ENCODE data around the gene CARHSP1. TPM values are rescaled to one million over a fixed set of nuclear protein-coding genes. Genes with fewer than 3 reads are reported as not detected.

CARHSP1 gene
- total RNA-seq, 2 donors from 2014 or later = 71.4 to 73.1 TPM

GRCh38 chr16:8903004-8903403 is 34.2 kb upstream of the CARHSP1 start:
- peaks cover 7 to 43% of the 10 kb centered on the region in 2 donors for H3K36me3 Mint-ChIP-seq (ENCODE audit: insufficient read depth in 2 of 2)
- no peak overlapping the region for H3K27ac Mint-ChIP-seq
- no peaks in the 10 kb centered on the region for H3K27me3 Mint-ChIP-seq (ENCODE audit: low read depth)
- H3K4me3 Mint-ChIP-seq = no peak overlapping the region
- no peak for DNase-seq
- peaks cover 5% of the 10 kb centered on the region for H3K4me1 Mint-ChIP-seq (ENCODE audit: low read depth)
- no peaks in the 10 kb centered on the region for H3K9me3 Mint-ChIP-seq
- ATAC-seq (replicated peaks in 1 of 2) = no peak

- no peaks in the 10 kb centered on the region for H3K27me3 Mint-ChIP-seq (ENCODE audit: low read depth)
- H3K27ac Mint-ChIP-seq = no peak overlapping the region
- ATAC-seq (replicated peaks in 1 of 2) (no peak), DNase-seq (no peak)
- H3K9me3 Mint-ChIP-seq = no peaks in the 10 kb centered on the region
- H3K36me3 Mint-ChIP-seq (ENCODE audit: insufficient read depth in 2 of 2) = peaks cover 7 to 44% of the 10 kb centered on the region in 2 donors
- no peak overlapping the region for H3K4me3 Mint-ChIP-seq
- no peaks in the 10 kb centered on the region for H3K4me1 Mint-ChIP-seq (ENCODE audit: low read depth)
Measured at GRCh38 chr16:8901320-8901861, 32.6 kb upstream of the CARHSP1 start.

GRCh38 chr16:8900343-8900742 is 31.5 kb upstream of the CARHSP1 start:
- peak overlapping the region; percentile 72 for H3K27ac Mint-ChIP-seq
- no peaks in the 10 kb centered on the region for H3K27me3 Mint-ChIP-seq (ENCODE audit: low read depth)
- H3K4me1 Mint-ChIP-seq (ENCODE audit: low read depth) = no peaks in the 10 kb centered on the region
- no peak overlapping the region for H3K4me3 Mint-ChIP-seq
- no peak for ATAC-seq (replicated peaks in 1 of 2)
- H3K9me3 Mint-ChIP-seq = no peaks in the 10 kb centered on the region
- no peak for DNase-seq
- H3K36me3 Mint-ChIP-seq (ENCODE audit: insufficient read depth in 2 of 2) = peaks cover 7 to 41% of the 10 kb centered on the region in 2 donors

GRCh38 chr16:8899709-8900317 is 31.0 kb upstream of the CARHSP1 start:
- ATAC-seq (replicated peaks in 1 of 2) = no peak
- H3K4me3 Mint-ChIP-seq = no peak overlapping the region
- peaks cover 4 to 39% of the 10 kb centered on the region in 2 donors for H3K36me3 Mint-ChIP-seq (ENCODE audit: insufficient read depth in 2 of 2)
- no peak for DNase-seq
- H3K4me1 Mint-ChIP-seq (ENCODE audit: low read depth) = no peaks in the 10 kb centered on the region
- no peak overlapping the region for H3K27ac Mint-ChIP-seq
- no peaks in the 10 kb centered on the region for H3K9me3 Mint-ChIP-seq
- H3K27me3 Mint-ChIP-seq (ENCODE audit: low read depth) = no peaks in the 10 kb centered on the region

GRCh38 chr16:8898660-8899318 is 30.0 kb upstream of the CARHSP1 start:
- H3K9me3 Mint-ChIP-seq = no peaks in the 10 kb centered on the region
- H3K36me3 Mint-ChIP-seq (ENCODE audit: insufficient read depth in 2 of 2) = peaks cover 5 to 42% of the 10 kb centered on the region in 2 donors
- ATAC-seq (replicated peaks in 1 of 2) = no peak

GRCh38 chr16:8894736-8895334 is 26.0 kb upstream of the CARHSP1 start:
- peaks cover 5 to 43% of the 10 kb centered on the region in 2 donors for H3K36me3 Mint-ChIP-seq (ENCODE audit: insufficient read depth in 2 of 2)
- H3K9me3 Mint-ChIP-seq = no peaks in the 10 kb centered on the region
- H3K4me3 Mint-ChIP-seq = no peak overlapping the region
- DNase-seq = no peak
- no peak for ATAC-seq (replicated peaks in 1 of 2)
- peaks cover 8% of the 10 kb centered on the region for H3K4me1 Mint-ChIP-seq (ENCODE audit: low read depth)
- H3K27ac Mint-ChIP-seq = no peak overlapping the region
- no peaks in the 10 kb centered on the region for H3K27me3 Mint-ChIP-seq (ENCODE audit: low read depth)

More at GRCh38 chr16:8898660-8899318, 30.0 kb upstream of the CARHSP1 start:
- no peaks in the 10 kb centered on the region for H3K4me1 Mint-ChIP-seq (ENCODE audit: low read depth)
- no peaks in the 10 kb centered on the region for H3K27me3 Mint-ChIP-seq (ENCODE audit: low read depth)
- H3K4me3 Mint-ChIP-seq = no peak overlapping the region
- DNase-seq = no peak
- peak overlapping the region; percentile 42 for H3K27ac Mint-ChIP-seq

- no peak overlapping the region for H3K4me3 Mint-ChIP-seq
- no peak for DNase-seq
- peaks cover 5 to 38% of the 10 kb centered on the region in 2 donors for H3K36me3 Mint-ChIP-seq (ENCODE audit: insufficient read depth in 2 of 2)
- H3K4me1 Mint-ChIP-seq (ENCODE audit: low read depth) = peaks cover 8% of the 10 kb centered on the region
- H3K9me3 Mint-ChIP-seq = no peaks in the 10 kb centered on the region
- no peak for ATAC-seq (replicated peaks in 1 of 2)
- H3K27me3 Mint-ChIP-seq (ENCODE audit: low read depth) = no peaks in the 10 kb centered on the region
- H3K27ac Mint-ChIP-seq = no peak overlapping the region
Measured at GRCh38 chr16:8893976-8894690, 25.3 kb upstream of the CARHSP1 start.

- DNase-seq = no peak
- Mint-ChIP-seq H3K36me3 (ENCODE audit: insufficient read depth in 2 of 2) (peaks cover 2 to 33% of the 10 kb centered on the region in 2 donors), H3K4me1 (ENCODE audit: low read depth) (peaks cover 8% of the 10 kb centered on the region), H3K4me3 (no peak overlapping the region), H3K27me3 (ENCODE audit: low read depth) (no peaks in the 10 kb centered on the region), H3K9me3 (no peaks in the 10 kb centered on the region), H3K27ac (no peak overlapping the region)
- ATAC-seq (replicated peaks in 1 of 2) = no peak
Measured at GRCh38 chr16:8893426-8893825, 24.6 kb upstream of the CARHSP1 start.

GRCh38 chr16:8892101-8892575 is 23.3 kb upstream of the CARHSP1 start:
- Mint-ChIP-seq H3K27me3 (ENCODE audit: low read depth) (no peaks in the 10 kb centered on the region), H3K4me1 (ENCODE audit: low read depth) (peaks cover 9% of the 10 kb centered on the region), H3K4me3 (peak overlapping the region in 1 of 2 donors; percentile 64), H3K9me3 (no peaks in the 10 kb centered on the region), H3K27ac (peak overlapping the region; percentile 95), H3K36me3 (ENCODE audit: insufficient read depth in 2 of 2) (peaks cover 2 to 27% of the 10 kb centered on the region in 2 donors)
- ATAC-seq (replicated peaks in 1 of 2) (peak; percentile 34 to 47), DNase-seq (peak in 1 of 2 donors; percentile 34)

GRCh38 chr16:8890549-8890921 is 21.7 kb upstream of the CARHSP1 start:
- ATAC-seq (replicated peaks in 1 of 2) = no peak
- no peak for DNase-seq
- Mint-ChIP-seq H3K4me1 (ENCODE audit: low read depth) (peaks cover 25% of the 10 kb centered on the region), H3K27ac (peak overlapping the region; percentile 39), H3K27me3 (ENCODE audit: low read depth) (peaks cover 9% of the 10 kb centered on the region), H3K9me3 (no peaks in the 10 kb centered on the region), H3K36me3 (ENCODE audit: insufficient read depth in 2 of 2) (peaks cover 2 to 23% of the 10 kb centered on the region in 2 donors), H3K4me3 (no peak overlapping the region)

GRCh38 chr16:8889893-8890548 is 21.2 kb upstream of the CARHSP1 start:
- Mint-ChIP-seq H3K27ac (no peak overlapping the region), H3K9me3 (no peaks in the 10 kb centered on the region), H3K36me3 (ENCODE audit: insufficient read depth in 2 of 2) (peaks cover 2 to 23% of the 10 kb centered on the region in 2 donors), H3K27me3 (ENCODE audit: low read depth) (peaks cover 12% of the 10 kb centered on the region), H3K4me1 (ENCODE audit: low read depth) (peaks cover 26% of the 10 kb centered on the region), H3K4me3 (no peak overlapping the region)
- ATAC-seq (replicated peaks in 1 of 2) (no peak), DNase-seq (no peak)
